Stimulated activated effector memory CD8-positive, alpha-beta T cell treated with anti-CD3 and anti-CD28 coated beads, Interleukin-12 subunit alpha, Interleukin-12 subunit beta, amount 100 ng/mL, for 72 hours (primary cell): Measurements from ENCODE around the gene KCNE4.
A peak's percentile ranks its signal among the peaks of the same experiment; 100 is the strongest.

ENCODE experiments used
- ATAC-seq: fragments of 150-1000 bp; cut with Tn5 transposase; 2 replicates; pipeline ENCODE4 v1.10.0; 2021
- DNase-seq, 2 donors: peaks; one replicate each; pipeline ENCODE4 v3.0.0; 2021 to 2022; ENCODE audit warnings: low spot score in 2 of 2
- H3K27ac Mint-ChIP-seq: one replicate; pipeline ENCODE4 v1.8.0; 2022; ENCODE audit warnings: mild to moderate bottlenecking, mixed read lengths
- H3K36me3 Mint-ChIP-seq: one replicate; pipeline ENCODE4 v1.8.0; 2022; ENCODE audit warnings: mild to moderate bottlenecking, mixed read lengths
- H3K4me1 Mint-ChIP-seq: one replicate; pipeline ENCODE4 v1.8.0; 2022; ENCODE audit warnings: mixed read lengths
- H3K4me3 Mint-ChIP-seq: one replicate; pipeline ENCODE4 v1.8.0; 2022; ENCODE audit warnings: mild to moderate bottlenecking, mixed read lengths
- H3K9me3 Mint-ChIP-seq: one replicate; pipeline ENCODE4 v1.8.0; 2022; ENCODE audit warnings: mixed read lengths

The KCNE4 gene, protein sequence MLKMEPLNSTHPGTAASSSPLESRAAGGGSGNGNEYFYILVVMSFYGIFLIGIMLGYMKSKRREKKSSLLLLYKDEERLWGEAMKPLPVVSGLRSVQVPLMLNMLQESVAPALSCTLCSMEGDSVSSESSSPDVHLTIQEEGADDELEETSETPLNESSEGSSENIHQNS

DNA sequence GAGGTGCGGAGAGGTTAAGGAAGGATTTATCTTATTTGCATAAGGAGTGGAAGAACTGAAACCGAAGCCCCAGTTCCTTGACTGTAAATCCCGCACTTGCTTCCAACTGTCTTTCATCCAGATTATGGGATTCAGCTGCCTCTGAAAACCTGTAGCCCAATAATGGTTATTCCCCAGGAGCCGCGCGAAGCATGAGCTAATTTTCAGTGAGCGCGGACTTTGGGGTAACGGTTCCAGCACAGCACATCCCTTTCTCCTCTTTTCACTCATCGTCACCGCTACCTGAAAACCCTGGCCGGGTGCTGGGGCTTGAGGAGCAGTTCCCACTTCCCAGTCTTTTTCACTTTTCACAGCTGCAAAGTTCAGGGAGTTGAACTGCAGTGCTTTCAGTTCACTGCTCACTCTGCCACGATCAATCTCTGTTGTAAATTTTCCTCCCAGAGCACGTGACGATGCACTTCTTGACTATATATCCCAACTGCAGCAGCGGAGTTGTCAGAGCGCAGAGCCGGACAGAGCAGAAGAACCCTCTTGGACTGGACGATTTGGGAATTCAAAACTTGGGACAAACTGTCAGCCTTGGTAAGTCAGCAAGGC is at the start of gene KCNE4:
TSS of gene KCNE4 (plus strand) at position 498 of the 597 bp plus-strand sequence. CDS start 641 bp downstream, outside the sequence.
- DNase-seq (no peak), ATAC-seq (no peak)
- Mint-ChIP-seq H3K9me3 (no peaks in the 10 kb centered on the region), H3K36me3 (no peaks in the 10 kb centered on the region), H3K4me1 (no peaks in the 10 kb centered on the region), H3K27ac (no peak within 1 kb of the TSS), H3K4me3 (no peak within 1 kb of the TSS)

GRCh38 chr2:223003191-223003590 is 48.8 kb upstream of the KCNE4 start:
- DNase-seq (no peak), ATAC-seq (no peak)
- H3K4me3 Mint-ChIP-seq: no peak overlapping the region
- H3K9me3 Mint-ChIP-seq: no peaks in the 10 kb centered on the region
- no peak overlapping the region for H3K27ac Mint-ChIP-seq
- no peaks in the 10 kb centered on the region for H3K36me3 Mint-ChIP-seq
- no peaks in the 10 kb centered on the region for H3K4me1 Mint-ChIP-seq

- Mint-ChIP-seq H3K27ac (no peak overlapping the region), H3K36me3 (no peaks in the 10 kb centered on the region), H3K9me3 (no peaks in the 10 kb centered on the region), H3K4me3 (no peak overlapping the region), H3K4me1 (no peaks in the 10 kb centered on the region)
- ATAC-seq (no peak), DNase-seq (no peak)
Observed at GRCh38 chr2:223005496-223005895, 46.5 kb upstream of the KCNE4 start.

- DNase-seq (no peak), ATAC-seq (no peak)
- Mint-ChIP-seq H3K9me3 (no peaks in the 10 kb centered on the region), H3K4me1 (no peaks in the 10 kb centered on the region), H3K36me3 (no peaks in the 10 kb centered on the region), H3K4me3 (no peak overlapping the region), H3K27ac (no peak overlapping the region)
Observed at GRCh38 chr2:223007531-223007930, 44.5 kb upstream of the KCNE4 start.

- Mint-ChIP-seq H3K9me3 (no peaks in the 10 kb centered on the region), H3K4me1 (no peaks in the 10 kb centered on the region), H3K36me3 (no peaks in the 10 kb centered on the region), H3K27ac (no peak overlapping the region), H3K4me3 (no peak overlapping the region)
- DNase-seq (no peak), ATAC-seq (no peak)
Observed at GRCh38 chr2:223008162-223008561, 43.8 kb upstream of the KCNE4 start.

- Mint-ChIP-seq H3K36me3 (no peaks in the 10 kb centered on the region), H3K9me3 (no peaks in the 10 kb centered on the region), H3K4me1 (no peaks in the 10 kb centered on the region), H3K27ac (no peak overlapping the region), H3K4me3 (no peak overlapping the region)
- DNase-seq (no peak), ATAC-seq (no peak)
Observed at GRCh38 chr2:223008956-223009355, 43.0 kb upstream of the KCNE4 start.

DNA sequence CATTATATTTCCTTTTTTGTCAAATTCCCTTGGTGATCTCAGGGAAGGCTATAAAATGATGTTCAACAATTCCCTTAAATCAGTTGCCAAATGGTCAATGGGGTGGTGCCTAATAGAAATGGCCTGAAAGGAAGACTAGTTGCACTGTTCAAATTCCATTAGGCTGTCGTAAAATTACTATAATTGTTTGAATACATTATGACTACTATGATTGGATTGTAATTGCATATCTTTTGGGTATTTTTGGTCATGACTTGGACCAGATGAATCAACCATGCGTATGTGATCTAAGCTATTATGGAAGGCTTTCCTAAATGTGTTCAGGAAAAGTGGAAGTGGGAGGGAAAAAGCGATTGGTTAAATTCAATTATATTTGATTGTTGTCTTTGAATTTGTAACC is 41.3 kb upstream of the KCNE4 start:
- no peaks in the 10 kb centered on the region for H3K36me3 Mint-ChIP-seq
- H3K4me3 Mint-ChIP-seq: no peak overlapping the region
- ATAC-seq (no peak), DNase-seq (no peak)
- no peaks in the 10 kb centered on the region for H3K9me3 Mint-ChIP-seq
- no peak overlapping the region for H3K27ac Mint-ChIP-seq
- no peaks in the 10 kb centered on the region for H3K4me1 Mint-ChIP-seq

DNA sequence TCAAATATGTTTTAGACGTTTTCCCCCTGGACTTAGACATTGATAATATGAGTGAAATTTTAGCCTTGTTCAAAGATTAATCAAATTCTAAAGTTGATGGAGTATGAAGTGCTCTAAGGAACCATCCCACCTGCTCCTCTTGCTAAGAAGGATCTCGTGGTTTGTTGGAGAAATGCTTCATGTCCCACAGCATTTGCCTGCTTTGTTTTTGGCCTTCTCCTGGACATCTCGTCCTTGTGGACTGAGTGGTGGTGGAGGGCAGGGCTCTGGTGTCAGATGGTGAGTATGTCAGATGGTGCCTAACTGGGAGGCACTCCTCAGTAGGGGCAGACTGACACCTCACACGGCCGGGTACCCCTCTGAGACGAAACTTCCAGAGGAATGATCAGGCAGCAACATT is 39.7 kb upstream of the KCNE4 start:
- DNase-seq: no peak
- H3K9me3 Mint-ChIP-seq: no peaks in the 10 kb centered on the region
- no peak overlapping the region for H3K4me3 Mint-ChIP-seq
- no peaks in the 10 kb centered on the region for H3K4me1 Mint-ChIP-seq
- no peak for ATAC-seq
- no peak overlapping the region for H3K27ac Mint-ChIP-seq
- no peaks in the 10 kb centered on the region for H3K36me3 Mint-ChIP-seq

DNA sequence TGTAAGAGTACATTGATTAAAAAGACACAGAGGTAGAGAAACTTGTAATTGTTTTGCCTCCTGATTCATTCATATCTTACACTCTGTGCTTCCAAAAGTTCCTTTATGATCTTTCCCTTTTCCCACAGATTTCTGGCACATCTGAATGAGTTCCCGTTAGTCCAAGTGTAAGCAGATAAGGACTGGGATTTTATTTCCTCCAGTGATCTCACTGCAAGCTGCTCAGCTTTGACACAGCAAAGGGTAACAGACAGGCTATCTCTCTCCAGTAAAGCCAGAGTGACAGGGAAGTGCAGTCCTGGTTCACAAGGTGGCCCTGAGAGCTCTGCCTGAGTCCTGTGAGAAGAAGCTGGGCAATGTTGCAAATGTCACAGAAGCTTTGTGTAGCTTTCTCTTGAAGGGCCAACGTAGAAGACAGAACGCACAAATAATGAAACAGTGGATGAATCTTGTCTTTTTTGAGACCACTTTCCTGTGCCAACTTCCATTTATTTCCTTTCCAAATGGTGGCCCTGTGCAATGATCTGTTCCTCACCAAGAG is 32.5 kb upstream of the KCNE4 start:
- Mint-ChIP-seq H3K4me3 (no peak overlapping the region), H3K4me1 (no peaks in the 10 kb centered on the region), H3K9me3 (no peaks in the 10 kb centered on the region), H3K36me3 (no peaks in the 10 kb centered on the region), H3K27ac (no peak overlapping the region)
- DNase-seq (no peak), ATAC-seq (no peak)

DNA sequence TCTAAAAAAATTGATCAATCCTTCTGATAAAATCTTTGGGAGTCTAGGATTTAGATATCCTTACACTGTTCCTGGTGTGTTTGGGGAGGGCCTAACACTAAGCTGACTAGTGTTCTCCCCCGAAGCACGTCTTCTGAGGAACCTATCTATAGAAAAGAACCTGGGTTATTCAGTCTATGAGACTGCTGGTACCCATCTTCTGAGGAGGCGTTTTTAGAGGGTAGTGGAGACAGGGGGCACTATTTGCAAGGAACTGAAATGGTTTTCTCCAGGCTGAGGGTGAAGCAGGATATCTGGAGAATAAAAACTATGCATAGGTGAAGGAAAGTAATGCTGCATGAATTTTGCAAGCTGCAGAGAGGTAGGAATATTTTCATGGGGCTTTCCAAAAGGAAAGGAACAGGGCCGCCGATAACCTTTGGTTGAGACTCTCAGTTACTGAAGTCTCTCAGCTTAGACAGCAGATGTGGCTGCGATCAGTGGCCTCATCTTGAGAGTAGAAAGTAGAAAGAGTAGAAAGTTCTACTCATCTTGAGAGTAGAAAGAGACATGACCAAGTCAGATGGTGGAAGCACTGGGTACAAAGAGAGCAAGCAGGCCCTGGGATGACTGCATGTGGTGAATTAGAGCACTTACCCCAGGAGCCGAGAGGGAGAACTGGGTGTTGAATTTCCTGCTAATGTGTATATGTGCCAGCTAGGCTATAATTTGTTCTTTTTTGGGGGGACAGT is 31.8 kb upstream of the KCNE4 start:
- no peaks in the 10 kb centered on the region for H3K9me3 Mint-ChIP-seq
- no peaks in the 10 kb centered on the region for H3K4me1 Mint-ChIP-seq
- H3K4me3 Mint-ChIP-seq: no peak overlapping the region
- no peak overlapping the region for H3K27ac Mint-ChIP-seq
- H3K36me3 Mint-ChIP-seq: no peaks in the 10 kb centered on the region
- DNase-seq (no peak), ATAC-seq (peak; percentile 82)

DNA sequence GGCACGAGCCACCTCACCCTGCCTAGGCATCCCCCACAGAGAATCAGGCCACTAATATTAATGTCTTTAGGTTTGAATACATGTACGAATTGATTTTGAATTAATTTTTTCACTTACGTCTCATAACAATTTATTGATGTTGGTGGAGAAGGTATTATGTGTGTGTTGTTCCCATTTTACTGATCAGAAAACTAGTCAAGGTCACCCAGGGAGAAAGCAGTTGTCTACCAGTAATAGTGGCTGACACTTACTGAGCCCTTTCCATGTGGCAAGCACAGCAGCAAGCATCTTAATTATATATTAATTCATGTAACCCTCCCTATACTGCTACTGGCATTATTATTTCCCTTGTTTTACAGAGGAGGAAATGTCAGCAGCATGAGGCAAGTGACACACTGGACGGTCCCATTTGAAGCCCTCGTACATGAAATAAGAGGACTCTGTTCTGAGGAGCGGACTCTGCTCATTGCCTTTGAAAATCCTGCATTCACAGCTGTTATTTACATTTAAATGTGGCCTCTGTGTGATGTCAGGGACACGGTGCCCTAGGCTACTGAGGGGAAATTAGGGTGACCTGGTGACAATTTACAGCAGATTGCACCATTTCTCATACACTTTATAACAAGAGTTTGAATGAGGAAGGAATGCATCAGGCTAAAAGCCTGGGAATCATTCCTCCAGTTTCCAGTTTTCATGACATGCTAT is 30.9 kb upstream of the KCNE4 start:
- Mint-ChIP-seq H3K36me3 (no peaks in the 10 kb centered on the region), H3K27ac (no peak overlapping the region), H3K4me1 (no peaks in the 10 kb centered on the region), H3K4me3 (no peak overlapping the region), H3K9me3 (no peaks in the 10 kb centered on the region)
- ATAC-seq (no peak), DNase-seq (no peak)

DNA sequence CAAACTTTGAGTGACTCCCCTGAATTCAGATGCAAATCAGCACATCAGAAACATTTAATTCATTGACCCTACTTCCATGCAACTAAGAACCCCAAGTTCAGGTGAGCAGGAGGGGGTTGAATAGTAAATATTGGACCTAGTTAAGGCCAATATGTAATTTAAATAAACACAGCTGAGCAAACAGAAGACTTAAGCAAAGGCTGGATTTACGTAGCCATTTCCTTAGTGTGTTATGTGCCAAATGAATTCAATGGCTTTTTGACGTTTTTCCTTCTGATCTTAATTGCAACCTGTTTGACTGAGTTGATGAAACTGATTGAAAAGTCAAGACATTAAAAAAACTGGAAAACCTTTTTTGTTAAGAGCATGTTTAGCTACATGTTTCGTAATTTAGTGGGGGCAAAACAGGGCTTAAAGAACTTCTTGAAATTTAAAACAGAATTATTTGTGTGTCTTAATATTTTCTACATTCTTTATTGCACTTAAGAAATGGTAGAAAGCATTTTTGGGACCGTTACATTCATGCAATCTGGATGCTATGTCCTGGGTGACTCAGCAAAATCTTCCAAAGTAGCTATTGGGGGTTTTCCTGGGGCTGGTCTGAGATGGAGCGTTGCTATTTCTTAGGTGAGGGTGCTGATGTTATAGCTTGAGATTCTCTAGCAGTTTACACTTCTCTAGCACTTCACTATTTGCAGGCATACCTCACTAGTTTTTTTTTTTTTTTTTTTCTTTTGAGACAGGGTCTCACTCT is 25.5 kb upstream of the KCNE4 start:
- Mint-ChIP-seq H3K4me1 (no peaks in the 10 kb centered on the region), H3K4me3 (no peak overlapping the region), H3K36me3 (no peaks in the 10 kb centered on the region), H3K27ac (no peak overlapping the region), H3K9me3 (no peaks in the 10 kb centered on the region)
- DNase-seq: no peak
- ATAC-seq: no peak

DNA sequence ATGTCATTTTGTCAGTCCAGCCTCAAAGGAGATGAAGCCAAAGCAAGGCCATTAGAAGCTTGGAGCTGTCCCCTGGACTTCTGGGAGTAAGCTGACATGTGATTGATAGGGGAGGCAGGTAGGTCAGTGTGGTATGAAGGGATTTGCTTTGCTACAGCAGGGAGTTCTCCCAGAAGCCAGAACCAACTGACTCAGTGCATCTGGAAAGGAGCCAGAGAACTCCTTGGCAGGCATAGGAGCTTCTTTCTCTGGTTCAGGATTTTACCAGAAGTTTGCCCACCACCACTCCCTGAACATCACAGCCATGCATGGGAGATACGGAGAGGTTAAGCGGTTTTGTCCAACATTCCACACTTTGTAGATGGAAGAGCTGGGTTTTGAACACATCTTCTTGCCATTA is 24.5 kb upstream of the KCNE4 start:
- no peak for DNase-seq
- no peaks in the 10 kb centered on the region for H3K36me3 Mint-ChIP-seq
- ATAC-seq: no peak
- H3K4me1 Mint-ChIP-seq: no peaks in the 10 kb centered on the region
- no peak overlapping the region for H3K4me3 Mint-ChIP-seq
- H3K27ac Mint-ChIP-seq: no peak overlapping the region
- H3K9me3 Mint-ChIP-seq: peaks cover 4% of the 10 kb centered on the region

DNA sequence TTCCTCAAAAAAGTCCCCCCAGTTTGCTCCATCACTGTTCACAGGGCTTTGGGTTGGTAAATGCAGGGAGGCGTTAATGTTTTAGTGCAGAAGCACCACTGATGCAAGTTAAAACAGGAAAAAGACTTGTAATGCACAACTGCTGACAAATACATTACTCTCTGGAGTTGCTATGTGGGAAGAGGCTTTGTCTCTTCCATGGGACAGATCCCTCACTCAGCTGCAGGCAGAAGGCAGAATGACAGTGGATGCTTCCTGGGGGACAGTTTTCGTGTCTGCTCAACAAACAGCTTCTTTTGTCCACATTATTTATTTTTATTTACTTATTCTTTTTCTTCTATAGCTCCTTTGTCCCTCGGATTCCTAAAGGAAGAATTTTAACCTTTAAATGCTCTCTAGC is 22.7 kb upstream of the KCNE4 start:
- H3K27ac Mint-ChIP-seq: no peak overlapping the region
- no peaks in the 10 kb centered on the region for H3K4me1 Mint-ChIP-seq
- H3K36me3 Mint-ChIP-seq: no peaks in the 10 kb centered on the region
- ATAC-seq: no peak
- DNase-seq: no peak
- no peak overlapping the region for H3K4me3 Mint-ChIP-seq
- peaks cover 4% of the 10 kb centered on the region for H3K9me3 Mint-ChIP-seq
